Measurements from ENCODE around the gene RPA3.

RPA3 gene

DNA sequence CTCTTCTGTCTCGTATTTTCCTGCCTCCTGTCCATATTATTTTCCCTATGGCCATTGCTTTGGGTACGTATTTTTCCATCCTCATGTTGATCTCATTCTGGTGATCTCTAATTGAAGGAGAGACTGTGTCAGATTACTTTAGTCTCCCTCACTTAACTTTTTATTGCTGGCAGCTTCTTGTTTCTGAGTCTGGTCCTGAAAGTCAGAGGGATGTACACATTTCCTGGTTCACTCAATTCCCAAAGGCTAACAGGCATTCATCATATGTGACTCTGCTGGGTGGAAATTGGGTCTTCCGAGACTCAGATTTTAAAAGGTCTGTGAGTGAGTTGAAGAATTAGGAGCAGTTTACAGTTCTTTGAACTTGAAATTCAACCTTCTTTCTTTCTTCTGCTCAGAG is 66.9 kb downstream of the RPA3 start:
- DNase-seq = no peak

DNA sequence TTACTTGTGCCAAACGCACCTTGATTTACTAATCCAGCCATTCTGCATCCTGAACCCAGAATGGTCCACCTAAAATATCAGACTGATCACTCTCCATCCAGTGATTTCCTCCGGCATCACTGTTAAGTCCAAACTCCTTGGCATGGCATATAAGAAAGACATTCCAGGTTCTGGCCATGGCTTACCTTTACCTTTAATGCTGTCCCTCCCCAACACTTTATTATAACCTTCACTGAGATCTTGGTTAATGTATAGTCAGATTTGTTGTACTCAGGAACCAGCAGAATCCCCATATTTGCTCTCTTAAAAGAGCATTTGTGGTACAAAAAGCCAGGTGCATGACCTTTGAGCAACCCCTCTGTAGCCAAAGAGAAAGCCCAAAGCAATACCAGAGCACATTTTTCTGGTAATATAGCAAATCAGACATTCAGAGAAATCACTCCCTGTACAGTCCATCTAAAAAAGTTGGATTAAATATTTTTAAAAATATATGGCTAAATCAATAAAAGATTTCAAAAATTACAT is 67.7 kb downstream of the RPA3 start:
- DNase-seq = no peak

DNA sequence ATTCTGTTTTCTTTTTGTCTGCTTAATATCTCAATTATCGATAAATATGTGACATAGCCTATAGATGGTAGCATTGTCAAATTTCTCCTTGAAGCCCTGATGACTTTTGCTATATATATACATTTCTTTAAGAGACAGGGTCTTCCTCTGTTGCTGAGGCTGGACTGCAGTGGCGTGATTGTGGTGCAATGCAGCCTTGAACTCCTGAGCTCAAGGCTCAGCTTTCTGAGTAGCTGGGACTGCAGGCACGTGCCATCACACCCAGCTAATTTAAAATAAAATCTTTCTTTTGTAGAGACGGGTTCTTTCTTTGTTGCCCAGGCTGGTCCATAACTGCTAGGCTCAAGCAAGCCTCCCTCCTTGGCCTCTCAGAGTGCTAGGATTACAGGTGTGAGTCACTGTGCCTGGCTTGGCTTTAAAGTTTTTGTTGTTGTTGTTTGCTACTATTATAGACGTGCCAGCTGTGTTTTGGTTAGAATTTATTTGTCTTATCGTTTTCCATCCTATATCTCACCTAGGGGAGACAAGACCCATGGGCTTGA is 70.8 kb downstream of the RPA3 start:
- DNase-seq = no peak

DNA sequence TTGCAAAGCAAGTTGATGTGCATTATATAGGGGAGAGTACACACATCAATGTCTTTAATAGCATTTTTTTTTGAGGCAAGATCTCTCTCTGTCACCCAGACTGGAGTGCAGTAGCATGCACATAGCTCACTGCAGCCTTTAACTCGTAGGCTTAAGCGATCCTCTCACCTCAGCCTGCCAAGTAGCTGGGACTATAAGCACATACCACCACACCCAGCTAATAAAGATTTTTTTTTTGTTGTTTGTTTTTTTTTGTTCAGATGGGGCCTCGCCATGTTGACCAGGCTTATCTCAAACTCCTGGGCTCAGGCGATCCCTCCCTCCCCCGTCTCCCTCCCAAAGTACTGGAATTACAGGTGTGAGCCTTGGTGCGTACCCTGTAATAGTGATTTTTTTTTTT is 76.3 kb downstream of the RPA3 start:
- no peak for DNase-seq

DNA sequence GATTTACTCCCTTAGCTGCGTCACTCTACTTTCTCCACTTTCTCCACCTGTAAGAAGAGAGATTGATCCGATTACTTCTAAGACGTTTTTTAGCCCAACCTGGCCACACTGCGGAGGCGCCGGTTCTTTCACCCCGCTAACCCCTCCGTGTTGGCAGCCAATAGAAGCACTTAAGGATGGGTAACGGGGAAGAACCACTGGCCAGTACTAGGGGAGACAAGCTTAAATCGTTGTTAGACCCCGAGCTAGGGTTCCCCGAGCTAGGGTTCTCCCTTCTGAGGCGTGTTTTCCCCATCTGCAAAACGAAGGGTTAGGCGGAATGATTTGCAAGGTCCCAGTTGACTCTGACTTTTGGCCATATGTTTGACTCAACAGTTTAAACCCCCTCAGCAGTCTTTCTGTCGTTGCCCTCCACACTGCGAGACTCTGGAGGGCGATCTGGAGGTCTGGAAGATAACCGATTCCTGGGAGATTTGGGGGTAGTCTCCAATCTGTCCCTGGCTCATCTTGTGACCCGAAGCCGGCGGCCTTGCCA is 77.2 kb downstream of the RPA3 start:
- DNase-seq = no peak

DNA sequence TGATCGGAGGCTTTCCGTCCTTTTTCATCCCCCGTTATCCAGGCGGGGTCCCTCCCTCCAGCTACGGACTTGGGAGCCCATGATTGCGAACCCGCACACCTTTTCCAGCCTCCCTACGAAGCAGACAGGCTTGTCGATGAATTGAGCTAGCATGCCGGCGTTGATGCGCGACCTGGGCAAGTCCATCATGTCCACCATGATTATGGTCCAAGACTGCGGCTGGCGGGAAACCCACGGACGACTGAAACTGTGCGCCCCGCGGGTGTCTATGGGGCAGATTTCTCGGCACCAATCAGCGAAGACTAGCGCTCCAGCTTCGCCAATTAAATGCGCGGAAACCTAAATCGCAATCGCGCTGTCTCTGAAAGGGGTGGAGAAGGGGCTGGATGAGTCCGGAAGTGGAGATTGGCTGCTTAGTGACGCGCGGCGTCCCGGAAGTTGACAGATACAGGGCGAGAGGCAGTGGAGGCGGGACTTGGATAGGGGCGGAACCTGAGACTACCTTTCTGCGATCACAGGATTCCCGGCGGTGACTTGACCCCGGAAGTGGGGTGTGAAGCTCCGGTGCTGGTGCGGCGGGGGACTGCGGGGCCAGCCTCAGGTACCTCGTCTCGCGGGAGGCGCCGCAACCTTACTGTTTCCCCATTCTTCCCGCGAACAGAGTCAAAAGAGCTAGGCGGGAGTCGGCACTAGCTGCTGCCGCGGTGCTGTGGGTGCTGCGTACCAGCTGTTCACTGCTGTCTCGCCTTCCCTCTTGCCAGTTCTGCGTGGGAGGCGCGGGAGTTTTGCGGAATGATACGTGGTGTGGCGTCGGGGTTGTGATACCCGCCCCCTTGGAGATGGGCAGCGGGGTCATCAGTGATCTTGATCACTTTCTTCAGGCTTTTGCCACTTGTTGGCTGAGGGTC is 77.9 kb downstream of the RPA3 start, which contains the start of gene UMAD1:
TSS of gene UMAD1 (plus strand) at position 532 of the 908 bp plus-strand sequence. CDS start 32,620 bp downstream, outside the sequence.
- peak; percentile 99 for DNase-seq

DNA sequence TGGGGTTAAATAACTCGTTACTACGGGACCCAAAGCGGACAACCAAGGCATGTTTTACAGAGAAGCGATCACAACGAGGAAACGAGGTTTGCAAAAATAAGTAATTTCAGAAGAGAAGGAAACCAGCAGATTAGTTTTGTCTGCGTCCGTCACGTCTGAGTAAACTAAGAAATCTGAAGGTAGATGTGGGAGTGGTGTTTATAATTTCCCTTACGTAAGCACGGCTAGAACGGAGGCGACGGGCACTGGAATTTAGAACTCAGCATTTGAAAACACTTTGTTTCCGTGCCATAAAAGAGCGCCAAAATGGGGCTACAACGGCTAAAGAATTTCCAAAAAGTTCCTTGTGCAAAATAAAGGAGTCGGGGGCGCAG is 78.6 kb downstream of the RPA3 start:
- DNase-seq = peak; percentile 63 to 70

DNA sequence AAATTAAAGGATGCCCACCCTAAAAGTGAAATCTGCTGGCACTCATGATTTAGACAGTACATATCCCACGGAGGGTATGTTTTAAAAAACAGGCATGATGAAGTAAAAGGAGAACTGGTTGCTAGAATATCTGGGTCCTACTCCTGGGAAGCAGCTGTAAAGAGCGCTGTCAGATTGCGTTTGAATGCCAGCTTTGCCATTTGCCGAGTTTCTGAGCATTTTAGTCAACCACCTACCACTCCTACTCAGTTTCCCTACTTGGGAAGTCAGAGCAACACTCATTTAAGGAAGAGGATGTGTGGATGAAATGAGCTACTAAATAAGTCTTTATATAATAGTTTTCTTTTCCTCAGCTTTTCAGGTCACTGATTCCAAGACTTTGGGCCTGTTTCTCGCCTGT is 79.0 kb downstream of the RPA3 start:
- no peak for DNase-seq

DNA sequence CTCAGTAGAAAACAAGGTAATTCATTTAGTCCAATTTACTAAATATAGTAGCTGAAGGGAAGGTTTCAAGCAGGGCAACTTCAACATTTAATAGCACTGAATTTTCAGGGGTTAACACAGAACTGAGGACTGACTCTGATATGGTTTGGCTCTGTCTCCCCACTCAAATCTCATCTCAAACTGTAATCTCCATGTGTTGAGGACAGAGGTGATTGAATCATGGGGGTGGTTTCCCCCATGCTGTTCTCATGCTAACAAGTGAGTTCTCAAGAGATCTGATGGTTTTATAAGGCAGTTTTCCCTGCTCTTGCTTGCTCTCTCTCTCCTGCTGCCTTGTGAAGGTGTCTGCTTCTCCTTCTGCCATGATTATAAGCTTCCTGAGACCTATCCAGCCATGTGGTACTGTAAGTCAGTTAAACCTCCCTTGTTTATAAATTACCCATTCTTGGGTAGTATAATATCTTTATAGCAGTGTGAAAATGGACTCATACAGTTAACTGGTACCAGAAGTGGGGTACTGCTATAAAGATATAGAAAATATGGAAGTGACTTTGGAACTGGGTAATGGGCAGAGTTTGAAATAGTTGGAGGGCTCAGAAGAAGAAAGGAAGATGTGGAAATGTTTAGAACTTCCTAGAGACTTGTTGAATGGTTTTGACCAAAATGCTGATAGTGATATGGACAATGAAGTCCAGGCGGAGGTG is 87.6 kb downstream of the RPA3 start:
- no peak for DNase-seq

DNA sequence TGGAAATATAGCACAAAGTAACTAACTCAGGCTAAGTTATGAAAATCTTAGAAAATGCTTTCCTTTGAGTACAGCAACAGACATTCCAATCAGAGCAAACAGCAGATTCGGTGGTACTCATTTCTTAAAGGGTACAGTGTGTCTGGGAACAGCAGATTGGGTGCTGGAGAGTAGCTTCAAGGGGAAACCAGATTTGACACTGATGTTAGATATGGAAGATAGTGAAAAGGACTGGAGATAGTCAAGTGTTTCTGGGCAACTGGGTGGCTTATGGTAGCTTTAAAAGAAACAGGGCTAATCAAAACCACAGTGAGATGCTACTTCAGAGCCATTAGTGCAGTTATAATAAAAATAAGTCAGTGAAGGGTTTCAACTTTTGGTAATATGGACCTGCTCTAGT is 89.9 kb downstream of the RPA3 start:
- no peak for DNase-seq

DNA sequence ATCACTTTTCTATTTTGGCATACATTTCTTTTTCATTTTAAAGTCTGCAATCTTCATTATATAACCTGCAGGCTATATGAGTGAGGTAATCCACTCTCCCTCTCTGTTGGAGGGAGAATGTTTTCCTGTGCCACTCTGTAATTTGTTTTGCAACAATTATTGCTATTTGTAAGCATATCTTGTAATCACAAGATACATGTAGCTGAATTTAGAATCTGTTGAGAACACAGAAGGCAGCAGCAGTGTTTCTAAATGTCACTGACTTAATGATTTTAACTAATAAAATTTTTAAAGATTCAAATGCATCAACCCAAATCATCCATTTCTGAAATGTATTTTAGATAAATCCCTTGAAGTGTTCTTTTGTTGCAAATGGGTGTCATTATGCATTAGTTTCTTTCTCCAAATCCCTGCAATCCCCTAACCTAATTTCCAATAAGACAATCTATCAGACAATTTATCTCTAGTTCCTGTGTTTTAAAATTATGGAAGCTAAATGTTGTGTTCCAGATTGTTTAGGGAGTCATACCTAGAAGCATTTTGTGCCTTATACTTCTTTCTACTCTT is 97.7 kb downstream of the RPA3 start:
- DNase-seq = no peak

DNA sequence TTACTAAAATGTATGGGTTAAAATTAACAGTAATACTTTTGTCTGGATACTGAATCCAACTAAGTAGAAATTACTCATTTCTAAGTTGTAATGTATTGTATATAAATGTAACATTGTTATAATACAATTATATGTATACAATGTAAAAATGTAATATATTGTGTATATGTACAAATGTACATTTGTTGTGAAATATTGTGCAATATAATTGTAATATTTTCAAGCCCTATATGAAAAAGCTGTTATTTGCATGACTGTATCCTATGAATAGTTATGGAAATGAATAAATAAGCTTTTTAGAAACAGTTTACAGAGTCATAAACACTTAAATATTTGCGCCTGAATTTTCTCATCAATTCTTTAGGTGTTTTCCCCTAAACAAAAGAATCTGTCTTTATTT is 98.2 kb downstream of the RPA3 start:
- DNase-seq = no peak

DNA sequence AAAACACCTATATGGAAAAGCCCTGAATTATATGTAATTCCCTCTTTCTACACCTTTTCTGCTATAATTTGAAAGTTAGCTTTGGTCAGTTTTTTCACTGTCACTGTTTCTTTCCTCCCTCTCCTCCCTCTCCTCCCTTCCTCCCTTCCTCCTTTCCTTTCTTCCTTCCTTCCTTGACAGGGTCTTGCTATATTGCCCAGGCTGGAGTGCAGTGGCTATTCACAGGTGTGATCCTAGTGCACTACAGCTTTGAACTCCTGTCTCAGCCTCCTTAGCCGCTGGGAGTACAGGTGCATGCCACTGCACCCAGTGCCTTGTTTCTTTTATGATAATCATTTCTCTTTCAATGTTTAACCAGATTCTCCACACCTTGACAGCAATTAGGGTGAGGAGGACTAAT is 100.0 kb downstream of the RPA3 start:
- DNase-seq = no peak

DNA sequence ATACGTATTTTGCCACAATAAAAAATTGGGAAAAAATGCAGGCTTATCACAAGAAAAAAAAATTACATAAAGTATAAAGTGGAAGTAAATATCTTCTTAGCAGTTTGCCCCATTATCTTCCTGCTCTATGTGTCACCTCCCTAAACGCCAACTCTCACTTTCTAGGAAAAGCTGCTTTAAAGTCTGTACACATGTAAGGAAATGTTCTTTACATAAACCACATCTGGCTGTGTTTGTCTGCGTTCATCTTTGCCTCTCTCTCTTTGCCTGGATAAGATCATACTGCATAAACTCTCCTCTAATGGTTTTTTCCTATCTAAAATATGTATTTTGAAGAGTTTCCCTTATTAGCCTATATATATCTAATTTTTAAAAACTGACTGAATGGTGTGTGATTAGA is 100.9 kb downstream of the RPA3 start:
- no peak for DNase-seq

DNA sequence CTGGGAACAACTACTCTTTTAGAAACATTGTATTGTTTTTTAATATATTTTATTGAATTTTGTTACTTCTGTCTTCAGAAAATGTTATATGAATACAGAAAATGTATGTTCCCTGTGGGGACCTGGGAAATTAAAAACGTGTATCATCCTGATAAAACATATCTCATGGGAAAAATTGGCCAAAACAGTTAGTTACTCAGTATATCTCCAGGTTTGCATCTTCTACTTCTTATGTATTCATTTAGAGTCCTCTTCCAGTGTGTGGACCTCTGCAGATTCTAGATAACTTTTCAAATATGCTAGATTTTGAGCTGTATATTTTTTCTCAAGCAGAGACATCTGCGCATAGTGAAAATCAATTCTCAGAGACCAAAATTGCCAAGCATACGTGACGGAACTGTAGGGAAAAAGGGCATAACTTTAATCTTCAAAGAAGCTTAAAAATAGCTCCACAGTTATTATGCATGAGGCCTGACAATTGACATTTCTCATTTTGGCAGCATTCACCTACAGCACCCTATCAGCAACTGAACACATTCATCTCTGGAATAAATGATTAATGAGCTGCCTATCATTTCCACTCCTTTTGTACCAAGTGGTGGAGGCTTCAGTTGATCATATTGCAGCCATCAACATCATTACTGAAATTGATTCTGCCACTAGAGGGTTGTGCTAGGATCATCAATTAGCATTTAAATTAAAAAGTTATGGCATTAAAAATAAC is 104.2 kb downstream of the RPA3 start:
- no peak for DNase-seq

DNA sequence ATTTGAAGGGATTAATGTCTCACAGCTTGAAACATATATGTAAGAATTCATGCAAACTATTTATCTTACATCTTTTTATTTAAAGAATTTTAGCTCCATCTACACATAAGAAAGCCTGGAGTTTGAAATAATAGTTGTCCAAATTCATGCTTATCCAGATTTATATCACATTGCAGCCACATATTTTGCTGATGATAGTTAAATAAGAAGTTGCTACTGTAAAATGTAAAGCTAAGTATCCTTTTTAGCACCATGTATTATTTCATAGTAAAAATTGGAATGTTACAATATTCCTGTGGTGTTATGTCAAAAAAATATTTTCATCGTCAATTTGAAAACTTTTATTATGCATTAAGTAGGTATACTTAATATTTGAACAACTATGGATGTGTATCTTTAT is 105.2 kb downstream of the RPA3 start:
- DNase-seq = no peak

DNA sequence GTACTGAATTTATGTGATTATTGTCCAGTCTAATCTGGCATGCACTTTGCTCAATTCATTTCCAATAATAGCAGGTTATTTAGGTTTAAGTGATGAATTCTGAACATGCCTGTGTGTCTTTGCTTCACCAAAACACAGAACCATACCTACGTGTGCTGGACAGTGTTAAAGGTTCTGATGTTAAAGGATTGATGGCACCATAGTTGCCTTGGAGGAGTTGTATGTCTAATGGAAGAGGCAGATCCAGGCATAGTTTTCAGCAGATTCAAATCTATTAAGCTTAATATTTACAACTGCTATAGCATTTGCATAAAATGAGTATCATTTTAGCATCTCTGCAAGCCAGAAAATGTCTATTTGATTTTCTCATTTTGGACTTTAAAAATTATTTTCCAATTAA is 105.9 kb downstream of the RPA3 start:
- no peak for DNase-seq

DNA sequence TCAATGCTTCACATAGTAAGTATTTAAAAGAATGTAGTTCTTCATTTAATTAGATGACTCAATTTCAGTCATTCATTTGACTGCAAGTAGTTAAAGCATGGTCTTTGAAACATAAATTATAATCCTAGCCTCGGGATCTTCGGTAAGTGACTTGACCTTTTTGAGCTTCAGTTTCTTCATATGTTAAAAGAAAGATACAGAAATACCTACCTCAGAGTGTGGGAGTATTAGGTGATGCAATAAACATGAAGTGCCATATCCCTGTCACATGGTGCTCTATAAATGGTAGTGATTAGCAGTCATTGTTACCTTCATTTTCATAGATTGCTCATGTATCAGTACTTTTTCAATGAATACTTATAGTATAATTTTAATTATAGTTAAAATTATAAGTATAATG is 109.1 kb downstream of the RPA3 start:
- DNase-seq = no peak

DNA sequence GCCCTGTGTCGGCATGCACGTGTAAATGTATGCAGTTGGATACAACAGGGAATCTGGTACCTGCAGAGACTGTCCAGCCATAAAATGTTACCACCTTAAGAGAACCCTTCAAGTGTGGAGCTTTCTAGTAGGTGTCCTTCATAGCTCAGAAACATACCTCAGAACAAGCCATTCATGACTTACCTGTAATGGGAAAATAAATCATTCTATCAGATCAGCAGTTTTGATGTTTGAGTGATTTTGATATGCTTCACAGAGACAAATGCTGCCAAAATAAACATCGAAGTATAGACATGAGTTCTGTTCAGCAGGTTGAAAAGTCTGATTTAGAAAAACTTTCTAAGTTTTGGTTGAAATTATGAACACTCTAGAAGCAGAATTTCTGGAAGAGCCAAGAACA is 111.4 kb downstream of the RPA3 start:
- no peak for DNase-seq

DNA sequence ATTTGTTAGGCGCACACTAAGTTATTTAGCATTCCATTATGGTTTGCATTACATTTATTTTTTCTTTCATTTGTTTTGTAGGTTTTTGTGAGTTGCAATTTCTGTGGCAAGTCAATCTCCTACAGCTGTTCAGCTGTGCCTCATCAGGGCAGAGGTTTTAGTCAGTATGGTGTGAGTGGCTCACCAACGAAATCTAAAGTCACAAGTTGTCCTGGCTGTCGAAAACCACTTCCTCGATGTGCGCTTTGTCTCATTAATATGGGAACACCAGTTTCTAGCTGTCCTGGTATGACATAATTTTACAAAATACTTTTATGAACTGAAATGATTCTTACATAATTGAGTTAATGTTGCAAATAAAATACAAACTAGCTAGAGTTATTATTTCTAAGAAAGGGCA is 122.2 kb downstream of the RPA3 start:
- peak; percentile 2 to 11 for DNase-seq

DNA sequence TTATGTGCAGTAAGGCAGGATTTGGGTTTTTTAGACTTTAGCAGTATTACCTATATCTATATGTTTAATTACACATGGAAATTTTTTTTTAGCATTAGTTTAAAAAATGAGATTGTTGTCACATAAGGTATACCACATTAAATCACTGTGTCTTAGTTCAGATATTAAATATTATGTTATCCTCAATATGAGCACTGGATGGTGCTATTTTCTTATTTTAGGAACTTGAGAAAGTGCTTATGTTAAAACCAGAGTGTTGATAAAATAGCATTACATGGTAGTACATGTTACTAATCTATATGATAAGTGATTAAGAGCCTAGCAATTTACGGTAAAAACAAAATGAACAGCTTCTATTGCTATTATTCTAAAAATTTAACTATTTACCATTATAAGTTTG is 123.0 kb downstream of the RPA3 start:
- peak in 1 of 2 donors; percentile 47 for DNase-seq
